PC-9 (cell line): ENCODE measurements around the gene ELK3. TPM values are rescaled to one million over a fixed set of nuclear protein-coding genes. Genes with fewer than 3 reads are reported as not detected.

ENCODE experiments used
- BruUV-seq: library from RNA; stranded (reverse); fragments of 400-500 nt; replicated peaks from 2 replicates; lab custom pipeline; 2021; lab: Mats Ljungman, UMichigan
- CTCF ChIA-PET: fragments of 300-600 bp; sonication (Branson Sonifier 250); formaldehyde crosslinking; loops from one replicate; lab custom pipeline; 2022; ENCODE audit warnings: antibody characterized with exemption; lab: Charles Lee
- POLR2A ChIA-PET: fragments of 300-600 bp; sonication (Branson Sonifier 250); formaldehyde crosslinking; loops from one replicate; lab custom pipeline; 2022; ENCODE audit warnings: antibody characterized with exemption; ENCODE audit not compliant: unreplicated experiment; lab: Charles Lee
- DNase-seq, 2 experiments: peaks; one replicate each; pipeline versions ENCODE4 v3.0.0 to v3.0.0-alpha.2; 2015 to 2022; ENCODE audit warnings: mixed read lengths in 1 of 2
- H2AFZ ChIP-seq: fragments of 200-600 bp; sonication (generic); 2 replicates; pipeline ENCODE4 v1.8.1; 2017; ENCODE audit warnings: antibody characterized with exemption
- H3F3A ChIP-seq: fragments of 200-600 bp; sonication (generic); 2 replicates; pipeline ENCODE4 v1.8.1; 2017; ENCODE audit warnings: antibody characterized with exemption, mild to moderate bottlenecking, low read depth; ENCODE audit not compliant: insufficient read depth
- H3K27ac ChIP-seq: fragments of 200-600 bp; sonication (generic); 2 replicates; pipeline ENCODE4 v1.6.1; 2016; ENCODE audit warnings: mixed run types
- H3K27me3 ChIP-seq: fragments of 200-600 bp; sonication (generic); 2 replicates; pipeline ENCODE4 v1.6.1; 2016; ENCODE audit warnings: low read depth, mixed run types; ENCODE audit not compliant: insufficient read depth
- H3K36me3 ChIP-seq: fragments of 200-600 bp; sonication (generic); 2 replicates; pipeline ENCODE4 v1.6.1; 2016; ENCODE audit warnings: low read depth, mixed run types
- H3K4me1 ChIP-seq: fragments of 200-600 bp; sonication (generic); replicated peaks from 2 replicates; pipeline ENCODE4 v1.6.1; 2016; ENCODE audit warnings: mixed run types; ENCODE audit not compliant: insufficient read depth
- H3K4me2 ChIP-seq: fragments of 200-600 bp; sonication (generic); 2 replicates; pipeline ENCODE4 v1.6.1; 2017; ENCODE audit warnings: mixed run types
- H3K4me3 ChIP-seq: fragments of 200-600 bp; sonication (generic); 2 replicates; pipeline ENCODE4 v1.6.1; 2016; ENCODE audit warnings: mixed run types
- H3K79me2 ChIP-seq: fragments of 200-600 bp; sonication (generic); 2 replicates; pipeline ENCODE4 v1.6.1; 2017; ENCODE audit warnings: low read depth, mixed run types
- H3K9me2 ChIP-seq: fragments of 200-600 bp; sonication (generic); 2 replicates; pipeline ENCODE4 v1.8.1; 2017; ENCODE audit warnings: mild to moderate bottlenecking; ENCODE audit not compliant: insufficient read depth
- H3K9me3 ChIP-seq: fragments of 200-600 bp; sonication (generic); 2 replicates; pipeline ENCODE4 v1.8.1; 2016; ENCODE audit warnings: low read depth; ENCODE audit not compliant: insufficient read depth
- H4K20me1 ChIP-seq: fragments of 200-600 bp; sonication (generic); 2 replicates; pipeline ENCODE4 v1.8.1; 2017; ENCODE audit not compliant: insufficient read depth
- EZH2 ChIP-seq: fragments of 200-600 bp; sonication (generic); IDR thresholded peaks from 2 replicates; pipeline ENCODE4 v1.8.0; 2017; ENCODE audit warnings: antibody characterized with exemption, low read depth
- intact Hi-C: fragments of 100-400 bp; cut with micrococcal nuclease; formaldehyde crosslinking; loops from one replicate; pipeline ENCODE4 v1.10.0; 2022; ENCODE audit not compliant: unreplicated experiment
- total RNA-seq: library from RNA; stranded (reverse); gene quantifications from 2 replicates; pipeline ENCODE4 v1.2.3, GENCODE V29; 2021
- TF ChIP-seq, protein P1 (sequence below): fragments of 200-600 bp; sonication (generic); conservative IDR thresholded peaks from 2 replicates; pipeline ENCODE4 v1.6.1; 2017; ENCODE audit warnings: mixed run types, antibody characterized with exemption, mild to moderate bottlenecking, moderate library complexity

ELK3 gene
- total RNA-seq, 1 experiment from 2014 or later: 52.3 TPM

DNA sequence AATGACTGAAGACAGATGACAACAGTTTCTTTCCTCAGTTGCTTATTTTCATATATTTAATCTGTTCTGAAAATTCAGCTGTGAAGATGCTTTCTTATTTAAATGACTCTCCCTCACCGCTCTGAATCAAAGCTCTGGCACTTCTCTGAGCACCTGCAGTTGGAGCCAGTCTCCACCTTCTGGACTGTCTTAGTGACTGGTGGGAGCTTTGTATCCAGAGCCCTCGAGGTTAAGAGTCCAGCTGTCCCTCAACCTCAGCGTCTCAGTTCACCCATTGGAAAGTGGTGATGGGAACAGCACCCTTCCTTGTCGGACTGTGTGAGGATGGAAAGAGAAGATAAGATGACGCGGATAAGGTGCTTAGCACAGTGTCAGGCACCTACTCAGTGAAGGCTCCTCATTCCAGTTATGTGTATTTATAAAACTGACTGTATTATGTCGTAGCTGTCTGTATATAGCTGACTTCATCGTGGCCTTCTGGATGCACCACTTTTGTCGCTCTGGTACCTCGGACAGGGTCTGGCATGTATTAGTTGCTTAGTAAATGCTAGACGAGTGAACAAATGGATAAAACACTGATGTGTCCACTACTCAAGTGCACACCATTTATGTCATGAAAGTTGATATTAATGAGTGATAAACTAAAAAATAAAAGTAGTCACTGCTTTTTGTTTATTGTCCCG lies 34.5 kb downstream of the ELK3 start:
- H4K20me1 ChIP-seq: peaks cover 35% of the 10 kb centered on the region
- intact Hi-C loops: no loop called here

DNA sequence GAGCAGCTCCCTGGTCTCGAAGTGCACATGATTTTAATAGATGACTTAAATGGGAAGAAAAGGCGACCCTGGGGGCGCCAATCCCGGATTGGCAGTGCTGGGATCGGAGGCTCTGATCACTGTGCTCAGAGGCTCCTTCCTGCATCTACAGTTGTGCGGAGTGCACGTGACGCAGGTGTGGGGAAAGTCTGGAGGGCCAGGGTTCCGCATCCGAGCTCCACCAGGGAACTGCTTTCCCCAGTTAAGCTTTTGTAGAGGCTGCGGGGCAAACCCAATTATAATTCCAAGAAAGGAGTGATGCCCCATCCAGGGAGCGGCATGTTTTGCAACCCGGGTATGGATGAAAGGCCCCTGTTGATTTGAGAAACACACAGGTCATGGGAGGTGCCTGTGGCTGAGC lies 36.5 kb downstream of the ELK3 start:
- peaks cover 34% of the 10 kb centered on the region for H4K20me1 ChIP-seq
- ChIA-PET POLR2A (no interaction called here), CTCF (no interaction called here)
- H3F3A ChIP-seq: peaks cover 3% of the 10 kb centered on the region; the same call in 1 of the 2 replicates
- no peaks in the 10 kb centered on the region for H3K4me1 ChIP-seq
- H3K27me3 ChIP-seq: no peaks in the 10 kb centered on the region
- TF ChIP-seq, protein P1, sequence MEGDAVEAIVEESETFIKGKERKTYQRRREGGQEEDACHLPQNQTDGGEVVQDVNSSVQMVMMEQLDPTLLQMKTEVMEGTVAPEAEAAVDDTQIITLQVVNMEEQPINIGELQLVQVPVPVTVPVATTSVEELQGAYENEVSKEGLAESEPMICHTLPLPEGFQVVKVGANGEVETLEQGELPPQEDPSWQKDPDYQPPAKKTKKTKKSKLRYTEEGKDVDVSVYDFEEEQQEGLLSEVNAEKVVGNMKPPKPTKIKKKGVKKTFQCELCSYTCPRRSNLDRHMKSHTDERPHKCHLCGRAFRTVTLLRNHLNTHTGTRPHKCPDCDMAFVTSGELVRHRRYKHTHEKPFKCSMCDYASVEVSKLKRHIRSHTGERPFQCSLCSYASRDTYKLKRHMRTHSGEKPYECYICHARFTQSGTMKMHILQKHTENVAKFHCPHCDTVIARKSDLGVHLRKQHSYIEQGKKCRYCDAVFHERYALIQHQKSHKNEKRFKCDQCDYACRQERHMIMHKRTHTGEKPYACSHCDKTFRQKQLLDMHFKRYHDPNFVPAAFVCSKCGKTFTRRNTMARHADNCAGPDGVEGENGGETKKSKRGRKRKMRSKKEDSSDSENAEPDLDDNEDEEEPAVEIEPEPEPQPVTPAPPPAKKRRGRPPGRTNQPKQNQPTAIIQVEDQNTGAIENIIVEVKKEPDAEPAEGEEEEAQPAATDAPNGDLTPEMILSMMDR: no peak
- TF ChIP-seq EZH2: no peak
- no peak overlapping the region for H3K4me2 ChIP-seq
- intact Hi-C loops: no loop called here
- H3K36me3 ChIP-seq: peaks cover 17% of the 10 kb centered on the region; the same call in 1 of the 2 replicates
- peaks cover 78% of the 10 kb centered on the region for H3K79me2 ChIP-seq
- H3K9me2 ChIP-seq: no peaks in the 10 kb centered on the region
- no peak overlapping the region for H3K4me3 ChIP-seq
- H2AFZ ChIP-seq: no peak overlapping the region
- no peaks in the 10 kb centered on the region for H3K9me3 ChIP-seq
- DNase-seq: no peak
- no TSS peak for BruUV-seq
- no peak overlapping the region for H3K27ac ChIP-seq

More for the DNA sequence above, 34.5 kb downstream of the ELK3 start:
- peaks cover 3% of the 10 kb centered on the region; the same call in 1 of the 2 replicates for H3F3A ChIP-seq
- CTCF ChIA-PET: interaction anchor here (0.7 kb wide), 1 partner anchor 261 kb away, joined by 4 read pairs; the partner anchor contains the start of gene CFAP54
- H3K27me3 ChIP-seq: no peaks in the 10 kb centered on the region
- no TSS peak for BruUV-seq
- no peak overlapping the region for H3K27ac ChIP-seq
- POLR2A ChIA-PET: no interaction called here
- TF ChIP-seq EZH2: no peak
- TF ChIP-seq, protein P1: no peak
- no peak for DNase-seq
- H3K9me3 ChIP-seq: no peaks in the 10 kb centered on the region
- H3K79me2 ChIP-seq: peaks cover 90% of the 10 kb centered on the region
- H3K4me3 ChIP-seq: no peak overlapping the region
- H3K9me2 ChIP-seq: no peaks in the 10 kb centered on the region
- no peaks in the 10 kb centered on the region for H3K4me1 ChIP-seq
- H3K4me2 ChIP-seq: no peak overlapping the region
- peaks cover 37% of the 10 kb centered on the region for H3K36me3 ChIP-seq
- H2AFZ ChIP-seq: no peak overlapping the region

- POLR2A ChIA-PET: no interaction called here
These were observed 39.0 kb downstream of the ELK3 start for GRCh38 chr12:96233168-96233567.

More at GRCh38 chr12:96233168-96233567, 39.0 kb downstream of the ELK3 start:
- no peaks in the 10 kb centered on the region for H3K4me1 ChIP-seq
- no peaks in the 10 kb centered on the region for H3K9me2 ChIP-seq
- no peak overlapping the region for H3K4me2 ChIP-seq
- H3F3A ChIP-seq: peaks cover 3% of the 10 kb centered on the region; the same call in 1 of the 2 replicates
- intact Hi-C loops: no loop called here
- BruUV-seq: no TSS peak
- H3K27me3 ChIP-seq: no peaks in the 10 kb centered on the region
- peaks cover 8% of the 10 kb centered on the region; the same call in 1 of the 2 replicates for H3K36me3 ChIP-seq
- no peaks in the 10 kb centered on the region for H3K9me3 ChIP-seq
- peaks cover 79% of the 10 kb centered on the region for H3K79me2 ChIP-seq
- no peak for TF ChIP-seq EZH2
- TF ChIP-seq, protein P1: no peak
- no peak overlapping the region for H2AFZ ChIP-seq
- H3K4me3 ChIP-seq: no peak overlapping the region
- H4K20me1 ChIP-seq: peaks cover 47% of the 10 kb centered on the region
- no peak overlapping the region for H3K27ac ChIP-seq
- CTCF ChIA-PET: no interaction called here
- DNase-seq: no peak
